ENCODE measurements around the gene PRKCA.
A peak's percentile ranks its signal among the peaks of the same experiment; 100 is the strongest.

Gene PRKCA

DNA sequence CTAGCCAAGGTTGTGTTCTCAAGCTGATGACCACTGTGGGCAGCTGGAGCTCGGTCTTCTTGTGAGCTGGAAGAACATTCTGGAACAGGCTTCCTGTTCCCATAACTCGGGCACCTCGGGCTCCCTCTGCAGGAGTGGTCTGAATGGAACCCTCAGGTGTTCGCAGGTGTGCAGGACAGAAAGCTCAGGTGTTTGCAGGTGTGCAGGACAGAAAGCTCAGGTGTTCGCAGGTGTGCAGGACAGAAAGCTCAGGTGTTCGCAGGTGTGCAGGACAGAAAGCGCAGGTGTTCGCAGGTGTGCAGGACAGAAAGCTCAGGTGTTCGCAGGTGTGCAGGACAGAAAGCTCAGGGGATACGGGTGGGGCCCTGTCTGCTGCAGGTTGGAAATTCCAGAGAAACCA lies 423.5 kb downstream of the PRKCA start:
- DNase-seq (ENCODE audit: low read depth in 1 of 2, low spot score in 1 of 2), result no peak

DNA sequence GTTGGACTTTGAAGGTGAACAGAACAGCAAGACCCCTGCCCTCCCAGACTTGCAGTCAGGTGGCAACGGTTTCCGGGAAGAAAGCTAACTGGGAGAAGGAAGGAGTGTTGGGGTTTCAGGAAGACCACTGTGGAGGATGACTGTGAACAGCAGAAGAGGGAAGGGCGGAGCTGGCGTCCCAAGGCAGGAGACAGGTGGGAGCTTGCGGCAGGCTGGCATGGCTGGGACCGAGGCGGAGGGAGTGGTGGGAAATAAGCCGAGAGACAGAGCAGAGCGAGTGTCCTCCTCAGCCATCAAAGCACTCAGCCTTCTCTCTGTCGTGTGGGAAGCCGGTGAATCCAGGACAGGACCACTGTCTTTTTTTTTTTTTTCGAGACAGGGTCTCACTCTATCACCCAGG lies 424.0 kb downstream of the PRKCA start:
- DNase-seq (ENCODE audit: low read depth in 1 of 2, low spot score in 1 of 2), result no peak

- DNase-seq (ENCODE audit: low read depth in 1 of 2, low spot score in 1 of 2), result no peak
Measured at GRCh38 chr17:66726846-66727245, 424.4 kb downstream of the PRKCA start.

DNA sequence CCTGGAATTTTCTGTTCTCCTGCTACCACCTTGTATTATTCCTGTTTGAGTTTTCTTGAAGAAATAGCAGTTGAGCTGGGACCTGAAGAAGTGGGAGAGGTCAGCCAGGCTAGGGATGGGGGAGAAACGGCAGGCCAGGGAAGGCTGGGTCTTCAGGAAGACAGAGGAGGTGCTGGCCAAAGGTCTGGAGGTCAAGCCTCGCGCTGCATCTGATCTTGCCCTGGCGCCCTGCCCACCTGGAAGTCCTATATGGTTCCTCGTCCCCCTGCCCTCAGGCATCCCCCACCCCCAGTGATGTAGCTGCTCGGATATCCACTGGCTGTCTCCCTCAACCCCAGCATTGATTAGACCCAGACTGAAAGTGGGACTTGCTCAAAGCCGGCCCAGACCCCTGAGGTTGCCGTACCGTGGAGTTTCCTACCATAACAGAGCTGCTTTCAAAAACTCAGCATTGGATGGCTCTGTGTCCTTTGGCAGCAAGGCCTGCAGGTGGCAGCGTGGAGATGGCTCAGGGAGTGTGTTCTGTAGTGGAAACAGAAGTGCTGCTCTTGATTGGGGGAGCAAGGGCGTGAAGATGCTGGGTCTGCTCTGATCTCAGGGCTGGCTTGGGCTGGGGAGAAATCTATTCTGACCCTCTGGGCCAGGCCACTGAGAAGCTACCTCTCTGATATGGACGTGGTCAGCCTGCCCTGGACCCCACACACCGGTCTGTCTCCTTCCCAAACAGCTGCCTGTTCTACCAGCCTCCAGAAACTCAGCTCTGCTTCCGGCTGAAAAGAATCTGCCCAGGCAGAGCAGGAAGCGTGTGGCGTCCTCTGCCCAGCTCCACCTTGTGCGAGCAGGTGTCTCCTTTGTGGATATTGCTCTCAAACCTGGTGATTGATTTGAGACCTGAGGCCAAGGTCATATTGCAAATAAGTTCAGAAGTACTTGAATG lies 425.5 kb downstream of the PRKCA start:
- peak in 1 of 2 donors; percentile 6 for DNase-seq (ENCODE audit: low read depth in 1 of 2, low spot score in 1 of 2)

DNA sequence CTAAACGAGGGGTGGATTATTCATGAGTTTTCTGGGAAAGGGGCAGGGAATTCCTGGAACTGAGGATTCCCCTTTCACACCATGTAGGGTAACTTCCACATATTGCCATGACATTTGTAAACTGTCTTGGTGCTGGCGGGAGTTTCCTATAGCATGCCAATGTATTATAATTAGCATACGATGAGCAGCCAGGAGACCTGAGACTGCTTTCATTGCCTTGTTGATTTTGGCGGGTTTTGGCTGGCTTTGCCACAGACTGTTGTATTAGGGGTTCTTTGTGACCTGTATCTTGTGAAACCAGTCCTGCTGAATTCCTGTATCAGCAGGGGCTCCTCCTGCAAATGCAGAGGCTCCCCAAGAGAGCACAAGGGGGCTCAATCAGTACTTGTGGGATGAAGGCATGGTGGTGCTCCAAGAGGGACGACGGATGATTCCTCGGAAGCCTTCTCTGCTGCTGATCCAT lies 428.1 kb downstream of the PRKCA start:
- DNase-seq (ENCODE audit: low read depth in 1 of 2, low spot score in 1 of 2), result no peak

GRCh38 chr17:66733759-66734158 lies 431.3 kb downstream of the PRKCA start:
- DNase-seq (ENCODE audit: low read depth in 1 of 2, low spot score in 1 of 2), result no peak

GRCh38 chr17:66734186-66734943 lies 432.0 kb downstream of the PRKCA start:
- DNase-seq (ENCODE audit: low read depth in 1 of 2, low spot score in 1 of 2), result no peak

DNA sequence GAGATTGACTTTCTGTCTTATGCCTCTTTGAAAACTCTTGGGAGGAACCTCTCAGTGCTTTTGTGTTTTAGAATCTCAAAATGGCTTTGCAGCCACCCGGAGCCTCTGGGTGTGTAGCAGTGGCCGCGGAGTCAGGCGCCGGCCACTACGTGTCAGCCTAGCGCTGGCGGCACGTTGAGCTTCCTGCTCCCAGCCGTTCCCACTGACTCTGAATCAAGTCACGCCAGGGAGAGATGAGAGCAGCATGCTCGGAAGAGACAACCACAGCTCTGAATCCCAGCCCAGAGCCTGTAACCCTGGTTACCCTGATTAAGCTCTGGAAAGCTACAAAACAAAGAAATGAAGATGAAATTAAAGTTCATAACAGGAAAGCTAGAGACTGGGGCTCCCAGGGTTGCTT lies 435.1 kb downstream of the PRKCA start:
- DNase-seq (ENCODE audit: low read depth in 1 of 2, low spot score in 1 of 2), result no peak

DNA sequence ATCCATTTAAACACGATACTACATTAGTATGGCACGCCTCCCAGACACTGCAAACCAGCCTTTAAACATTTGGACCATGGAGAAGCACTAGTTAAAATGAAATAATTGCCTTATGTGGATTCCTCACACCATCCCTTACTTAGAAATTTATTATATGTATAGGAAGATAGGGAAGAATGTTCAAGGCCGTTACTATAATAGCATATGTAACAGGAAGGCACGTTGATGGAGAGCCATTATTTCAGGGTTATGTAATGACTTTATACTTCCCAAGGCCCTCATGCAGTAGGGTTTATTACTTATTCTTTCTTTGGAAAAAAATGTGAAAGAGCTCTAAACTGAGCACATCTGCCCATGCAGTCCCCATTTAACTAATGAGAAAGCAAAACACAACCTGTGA lies 435.9 kb downstream of the PRKCA start:
- DNase-seq (ENCODE audit: low read depth in 1 of 2, low spot score in 1 of 2), result no peak

- DNase-seq (ENCODE audit: low read depth in 1 of 2, low spot score in 1 of 2), result no peak
Measured at GRCh38 chr17:66739553-66739952, 437.1 kb downstream of the PRKCA start.

- DNase-seq (ENCODE audit: low read depth in 1 of 2, low spot score in 1 of 2), result no peak
Measured at GRCh38 chr17:66740226-66740625, 437.8 kb downstream of the PRKCA start.

GRCh38 chr17:66743511-66743910 lies 441.1 kb downstream of the PRKCA start:
- no peak for DNase-seq (ENCODE audit: low read depth in 1 of 2, low spot score in 1 of 2)

DNA sequence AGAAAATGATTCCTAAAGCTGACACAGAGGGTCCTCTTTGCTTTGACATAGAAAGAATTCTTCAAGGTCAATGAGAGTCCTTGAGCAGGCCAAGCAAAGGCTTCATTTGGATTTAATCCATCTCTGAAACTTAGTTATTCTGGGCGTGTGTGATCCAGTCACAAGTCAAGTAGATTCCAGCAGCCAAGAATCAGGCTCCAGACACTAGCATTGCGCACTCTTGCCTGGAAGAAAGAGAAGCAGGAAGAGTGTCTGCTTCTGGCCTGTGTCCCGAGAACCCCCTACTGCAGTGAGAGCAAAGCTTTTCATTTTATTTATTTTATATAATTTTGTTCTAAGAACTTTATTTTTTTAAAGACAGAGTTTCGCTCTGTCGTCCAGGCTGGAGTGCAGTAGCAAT lies 444.3 kb downstream of the PRKCA start:
- no peak for DNase-seq (ENCODE audit: low read depth in 1 of 2, low spot score in 1 of 2)

- DNase-seq (ENCODE audit: low read depth in 1 of 2, low spot score in 1 of 2), result no peak
Measured at GRCh38 chr17:66747578-66748275, 445.3 kb downstream of the PRKCA start.

GRCh38 chr17:66748578-66748977 lies 446.2 kb downstream of the PRKCA start:
- DNase-seq (ENCODE audit: low read depth in 1 of 2, low spot score in 1 of 2), result no peak

GRCh38 chr17:66749217-66749832 lies 446.9 kb downstream of the PRKCA start:
- DNase-seq (ENCODE audit: low read depth in 1 of 2, low spot score in 1 of 2), result no peak

- no peak for DNase-seq (ENCODE audit: low read depth in 1 of 2, low spot score in 1 of 2)
Measured at GRCh38 chr17:66750116-66750515, 447.7 kb downstream of the PRKCA start.

- no peak for DNase-seq (ENCODE audit: low read depth in 1 of 2, low spot score in 1 of 2)
Measured at GRCh38 chr17:66750781-66751543, 448.5 kb downstream of the PRKCA start.

- DNase-seq (ENCODE audit: low read depth in 1 of 2, low spot score in 1 of 2), result no peak
Measured at GRCh38 chr17:66751771-66752170, 449.4 kb downstream of the PRKCA start.

GRCh38 chr17:66752411-66752810 lies 450.0 kb downstream of the PRKCA start:
- no peak for DNase-seq (ENCODE audit: low read depth in 1 of 2, low spot score in 1 of 2)
